ENCODE data around the gene PKP4.

The PKP4 gene

DNA sequence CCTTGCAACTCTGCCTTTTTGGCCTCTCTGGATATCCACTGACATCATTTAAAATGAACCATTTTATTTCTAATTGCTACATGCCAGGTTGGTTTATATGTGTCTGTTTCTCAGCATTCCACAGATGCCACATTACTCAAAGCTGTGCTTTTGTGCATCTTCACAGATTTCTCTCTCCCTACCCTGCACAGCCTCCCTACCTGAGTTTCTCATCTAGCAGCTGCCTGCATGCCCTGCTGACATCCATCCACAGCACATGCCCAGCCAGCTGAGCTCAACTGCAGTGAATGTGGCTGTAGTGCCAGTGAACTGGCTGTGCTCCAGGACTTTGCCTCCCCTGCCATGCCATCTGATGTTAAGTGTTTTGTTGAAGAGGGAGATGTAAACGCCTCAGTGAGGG is 44.5 kb downstream of the PKP4 start:
- DNase-seq, result no peak

DNA sequence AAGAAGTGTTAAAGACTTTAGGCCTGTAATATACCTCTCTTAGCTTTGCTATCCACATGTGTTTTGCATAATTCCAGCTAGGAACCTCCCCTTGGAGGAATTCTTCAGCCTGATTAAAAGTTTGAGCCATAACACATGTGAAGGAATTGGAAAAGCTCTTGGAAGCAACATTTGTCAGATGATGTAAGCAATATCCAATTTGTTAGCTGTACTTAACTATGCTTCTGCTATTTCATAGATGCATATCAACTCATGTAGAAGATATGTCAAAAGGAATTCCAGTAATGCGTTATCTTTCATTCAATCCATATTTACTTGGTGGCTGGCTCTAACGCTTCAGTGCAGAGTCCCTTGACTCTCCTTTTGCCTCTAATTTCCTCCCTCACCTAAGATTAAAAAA is 46.2 kb downstream of the PKP4 start:
- DNase-seq, result no peak

DNA sequence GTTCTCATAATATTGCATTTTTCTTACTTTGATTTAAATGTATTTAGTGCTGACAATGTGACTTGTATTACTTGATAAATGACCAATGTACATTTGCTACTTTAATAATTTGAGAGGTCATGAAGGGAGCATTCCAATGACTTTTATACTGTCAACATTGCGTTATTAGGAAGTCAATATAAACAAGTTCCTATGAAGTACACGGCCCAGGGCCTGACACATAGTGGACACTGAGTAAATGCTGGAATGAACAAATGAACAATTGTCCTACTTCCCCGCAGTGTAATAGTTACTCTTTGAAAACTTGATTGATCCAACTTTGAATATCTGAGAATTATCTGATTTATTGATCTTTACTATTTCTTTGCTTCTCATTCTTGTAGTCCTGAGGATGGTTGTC is 47.3 kb downstream of the PKP4 start:
- no peak for DNase-seq

DNA sequence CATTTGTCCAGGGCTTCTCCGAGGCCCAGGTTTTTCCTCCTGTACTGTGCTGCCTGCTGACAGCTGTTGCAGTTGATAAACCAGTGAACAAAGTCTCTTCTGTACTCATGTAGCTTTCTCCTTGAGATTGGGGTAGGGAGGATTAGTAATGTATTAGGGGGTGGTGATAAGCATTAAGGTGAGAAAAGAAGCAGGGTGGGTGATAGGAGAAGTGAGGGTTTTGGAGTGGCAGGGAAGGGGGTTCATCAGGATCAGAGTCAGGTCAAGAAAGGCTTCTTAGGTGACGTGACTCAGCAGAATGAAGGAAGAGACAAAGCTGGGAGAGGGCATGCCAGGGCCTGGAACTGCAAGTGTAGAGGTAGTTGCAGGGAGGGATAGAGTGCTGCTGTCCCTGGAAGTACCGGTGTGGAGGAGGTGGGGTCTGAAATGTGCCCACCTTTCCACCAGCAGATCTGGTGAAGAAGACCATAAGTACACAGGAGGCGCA is 48.7 kb downstream of the PKP4 start:
- DNase-seq, result no peak

DNA sequence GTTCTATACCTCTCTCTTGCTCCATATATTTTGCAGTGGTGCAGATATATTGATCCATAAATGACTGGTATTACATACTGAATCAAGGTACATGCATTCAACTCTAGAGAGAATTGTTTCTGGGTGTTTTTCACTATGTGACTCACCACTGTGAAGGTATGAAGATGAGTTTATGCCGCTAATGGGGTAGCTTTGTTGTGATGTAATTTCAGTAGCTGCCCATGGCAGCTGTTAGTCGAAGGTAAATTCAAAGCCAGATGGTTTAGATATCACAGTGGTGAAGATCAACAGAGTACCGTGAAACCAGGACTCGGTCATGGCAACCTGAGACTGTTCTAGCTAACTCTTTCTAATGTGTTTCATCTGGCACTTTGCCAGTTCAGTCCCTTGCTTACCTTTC is 50.4 kb downstream of the PKP4 start:
- no peak for DNase-seq

DNA sequence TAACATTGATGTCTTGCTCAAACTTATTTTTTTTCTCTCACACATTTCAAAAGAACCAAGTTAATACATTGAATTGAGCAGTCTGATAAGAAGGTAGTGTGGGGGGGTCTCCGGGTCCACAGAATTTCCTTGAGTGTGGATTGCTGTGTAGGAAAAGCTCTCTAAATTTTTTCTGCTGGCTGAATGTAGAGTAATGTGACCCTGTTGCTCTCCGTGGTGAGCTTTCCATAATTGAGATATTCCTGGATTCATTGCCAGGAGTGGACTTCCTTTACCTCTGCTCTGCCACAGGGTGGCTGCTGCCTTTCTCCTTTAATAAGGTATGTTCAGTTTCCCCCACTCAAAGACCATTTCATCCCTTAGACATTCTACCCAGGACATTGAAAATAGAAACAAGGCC is 50.9 kb downstream of the PKP4 start:
- no peak for DNase-seq

DNA sequence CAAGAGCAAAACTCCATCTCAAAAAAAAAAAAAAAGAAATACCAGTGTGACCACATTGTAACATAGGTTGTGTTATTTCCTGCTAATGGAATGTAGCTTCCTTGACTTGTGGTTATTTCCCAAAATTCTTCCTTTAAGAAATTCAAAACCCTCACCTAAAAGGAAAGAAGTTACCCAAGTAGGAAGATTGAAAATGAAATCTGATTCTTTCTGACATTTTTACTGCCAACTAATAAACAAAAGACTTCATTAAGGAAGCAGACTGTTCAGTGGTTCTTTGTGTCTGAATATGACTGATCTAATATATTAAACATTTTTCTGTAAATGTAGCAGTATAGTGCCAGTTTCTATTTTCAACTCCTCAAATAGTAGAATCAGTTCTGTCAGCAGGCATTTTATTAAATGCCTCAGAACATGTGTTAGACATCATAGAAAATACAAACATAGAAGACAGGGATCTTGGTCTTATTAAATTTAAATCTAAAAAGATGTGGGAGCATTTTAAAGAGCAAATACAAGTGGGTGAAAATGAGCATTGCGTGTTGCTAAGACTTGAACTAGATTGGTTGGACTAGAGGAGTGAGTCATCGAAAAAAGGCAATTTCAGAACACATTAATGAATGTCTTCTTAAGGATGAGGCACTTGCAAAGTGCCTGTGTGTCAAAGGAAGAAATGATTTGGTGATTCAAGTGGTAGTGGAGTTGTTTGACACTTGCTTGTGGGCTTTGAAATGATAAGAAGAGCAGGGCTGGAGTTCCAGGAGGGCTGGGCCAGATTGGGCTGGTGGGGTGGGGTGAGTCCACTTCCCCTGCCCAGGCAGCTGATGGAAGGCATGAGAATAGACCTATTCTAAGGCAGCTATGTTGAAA is 53.4 kb downstream of the PKP4 start:
- DNase-seq, result no peak

DNA sequence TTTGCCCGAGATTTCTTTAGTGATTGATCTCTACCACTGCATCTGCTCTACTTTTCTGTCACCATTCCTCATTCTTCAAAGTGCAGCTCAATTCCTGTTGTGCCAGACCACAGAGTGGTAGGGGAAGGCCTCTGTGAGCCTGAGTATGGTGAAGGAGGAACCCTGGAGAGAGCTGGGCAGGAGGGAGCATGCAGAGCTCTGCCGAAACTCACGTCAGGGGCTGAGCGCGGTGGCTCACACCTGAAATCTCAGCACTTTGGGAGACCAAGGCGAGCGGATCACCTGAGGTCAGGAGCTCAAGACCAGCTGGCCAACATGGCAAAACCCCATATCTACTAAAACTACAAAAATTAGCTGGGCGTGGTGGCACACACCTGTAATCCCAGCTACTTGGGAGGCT is 54.1 kb downstream of the PKP4 start:
- no peak for DNase-seq

DNA sequence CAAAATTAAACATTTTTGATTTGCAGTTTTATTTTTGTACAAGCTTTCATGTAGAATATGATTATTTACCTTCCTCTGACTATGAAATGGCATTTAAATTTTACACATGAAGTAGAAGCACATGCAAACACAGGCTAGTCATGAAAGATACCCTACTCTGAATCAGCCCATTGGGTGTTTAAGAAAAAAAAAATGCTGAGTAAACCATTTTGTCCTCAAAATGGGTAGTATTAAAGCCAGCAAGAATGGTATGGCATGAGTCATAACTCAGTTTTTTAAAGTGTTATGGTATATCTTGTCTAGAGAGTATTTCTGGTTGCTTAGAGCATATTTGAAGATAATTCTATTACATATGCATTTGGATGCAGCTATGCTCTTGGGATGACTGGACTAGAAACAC is 55.0 kb downstream of the PKP4 start:
- DNase-seq, result no peak

DNA sequence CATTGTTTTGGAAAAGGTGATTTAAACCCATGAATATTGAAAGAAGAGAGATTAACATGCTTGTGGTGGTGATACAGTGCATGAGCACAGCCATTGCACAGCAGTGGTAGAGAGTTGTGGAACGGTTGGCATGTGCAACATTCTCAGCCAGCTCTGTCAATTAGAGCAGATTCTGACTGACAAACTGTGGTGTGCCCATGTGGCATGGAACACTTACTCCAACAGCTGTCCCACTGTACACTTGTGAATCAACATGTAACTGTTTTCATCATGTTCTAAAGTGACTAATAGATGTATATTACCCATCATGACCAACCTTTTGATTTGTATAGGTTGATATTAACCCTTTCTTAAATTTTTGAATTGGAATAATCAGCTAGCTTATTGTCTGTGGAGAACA is 55.6 kb downstream of the PKP4 start:
- no peak for DNase-seq

DNA sequence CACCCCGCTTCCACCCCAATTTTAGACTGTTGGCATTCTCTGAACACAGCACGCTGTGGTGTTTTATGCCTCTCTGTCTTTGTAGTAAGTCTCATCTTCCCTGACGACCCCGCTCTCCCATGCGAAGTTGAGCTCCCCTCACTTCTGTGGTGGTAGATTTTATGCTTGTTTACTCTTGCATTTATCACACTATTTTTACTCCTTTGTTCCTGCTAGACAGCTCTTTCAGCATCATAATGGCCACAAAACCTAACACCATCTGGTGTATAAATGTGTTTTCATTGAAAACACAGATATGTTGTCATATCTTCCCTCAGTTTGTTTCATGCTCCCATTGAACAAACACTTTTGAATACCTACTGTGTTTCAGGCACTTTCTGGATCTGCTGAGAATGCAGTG is 57.1 kb downstream of the PKP4 start:
- no peak for DNase-seq

DNA sequence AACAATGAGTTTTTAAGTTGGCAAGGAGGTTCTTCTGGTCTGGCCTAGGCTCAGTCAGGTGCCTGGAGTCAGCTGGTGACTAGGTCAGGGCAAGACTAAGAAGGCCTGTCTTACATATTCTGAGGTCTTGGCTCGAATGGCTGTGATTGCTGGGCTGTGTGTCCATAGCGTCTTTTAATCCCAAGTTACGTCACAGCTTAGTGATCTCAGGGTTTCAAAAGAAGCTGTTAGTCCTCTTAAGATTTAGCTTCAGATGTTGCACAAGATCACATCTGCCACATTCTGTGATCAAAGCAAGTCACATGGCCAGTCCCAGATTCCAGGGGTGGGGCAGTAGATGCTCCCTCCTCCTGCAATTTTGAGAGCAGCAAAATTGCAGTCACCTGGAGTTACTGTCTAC is 61.3 kb downstream of the PKP4 start:
- no peak for DNase-seq

DNA sequence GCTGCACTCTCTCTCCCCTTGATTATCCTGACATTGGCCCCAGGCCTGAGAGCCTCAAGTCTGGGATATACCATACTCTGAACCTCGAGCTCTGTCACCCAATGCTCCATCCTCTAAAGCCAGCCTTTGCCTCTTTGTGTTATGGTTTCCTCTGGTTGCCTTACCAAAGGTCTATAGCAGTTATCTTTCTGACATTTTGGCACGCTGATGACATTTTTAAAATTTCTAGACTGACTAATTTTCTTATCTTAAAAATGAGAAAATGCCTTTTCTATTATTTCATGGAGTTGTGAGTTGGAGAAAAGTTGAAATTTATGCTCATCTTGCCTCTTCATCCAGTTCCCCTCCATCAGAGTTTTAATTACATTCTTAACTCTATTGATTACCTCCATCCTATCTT is 62.7 kb downstream of the PKP4 start:
- no peak for DNase-seq

DNA sequence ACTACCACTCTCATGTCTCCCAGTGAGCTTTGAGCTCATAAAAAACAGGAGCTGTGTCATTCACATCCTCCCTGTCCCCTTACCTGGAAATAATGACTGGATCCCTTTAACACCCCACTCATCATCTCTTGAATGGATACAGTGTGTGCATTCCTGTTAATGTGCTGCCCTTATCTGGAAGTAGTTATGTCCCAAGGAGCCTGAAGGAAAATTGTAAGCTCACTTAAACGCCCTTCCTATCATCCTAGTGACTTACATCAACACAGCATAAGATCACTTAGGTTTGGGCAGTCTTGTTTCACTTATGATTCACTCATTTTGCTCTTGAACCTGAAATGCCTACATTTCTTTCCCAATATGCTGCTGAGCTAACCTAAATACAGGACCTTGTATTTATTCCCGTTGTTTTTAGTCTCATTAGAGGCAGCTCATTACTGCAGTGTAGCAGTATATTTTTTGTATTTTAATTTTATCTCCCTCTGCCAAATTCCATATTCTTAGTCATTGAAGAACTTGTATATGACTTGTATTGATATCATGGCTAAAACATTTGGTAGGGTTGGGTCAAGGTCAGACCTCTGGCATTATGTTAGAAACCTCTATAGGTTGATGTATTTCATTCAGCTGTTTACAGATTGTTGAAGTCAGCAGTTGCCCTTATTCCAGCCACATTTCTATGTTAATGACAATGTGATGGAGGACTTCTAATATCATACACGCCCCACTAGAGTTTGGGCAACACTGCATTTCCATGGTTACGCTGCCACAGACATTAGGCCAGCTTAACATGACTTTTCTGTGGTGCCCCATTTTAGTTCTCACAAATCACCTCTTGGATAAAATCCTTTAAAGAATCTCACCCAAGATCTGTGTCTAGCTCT is 72.9 kb downstream of the PKP4 start:
- DNase-seq, result no peak

DNA sequence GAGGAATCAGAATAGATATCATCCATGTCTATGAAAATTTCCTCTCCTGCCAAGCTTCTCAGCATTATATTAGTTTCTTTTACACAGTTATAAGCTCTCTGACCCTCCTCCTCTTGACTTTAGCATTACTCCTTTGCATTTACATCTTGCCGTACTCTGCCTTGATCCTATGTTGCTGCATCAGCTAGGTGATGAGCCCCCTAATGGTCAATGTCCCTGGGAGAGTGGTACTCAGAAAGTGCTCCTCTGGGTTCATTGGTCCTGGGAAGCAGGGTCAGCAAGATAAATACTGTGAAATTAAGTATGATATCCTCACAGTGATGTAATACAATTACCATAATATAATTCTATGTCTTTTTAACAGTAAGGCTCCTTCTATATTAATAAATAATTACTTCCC is 74.1 kb downstream of the PKP4 start:
- no peak for DNase-seq

DNA sequence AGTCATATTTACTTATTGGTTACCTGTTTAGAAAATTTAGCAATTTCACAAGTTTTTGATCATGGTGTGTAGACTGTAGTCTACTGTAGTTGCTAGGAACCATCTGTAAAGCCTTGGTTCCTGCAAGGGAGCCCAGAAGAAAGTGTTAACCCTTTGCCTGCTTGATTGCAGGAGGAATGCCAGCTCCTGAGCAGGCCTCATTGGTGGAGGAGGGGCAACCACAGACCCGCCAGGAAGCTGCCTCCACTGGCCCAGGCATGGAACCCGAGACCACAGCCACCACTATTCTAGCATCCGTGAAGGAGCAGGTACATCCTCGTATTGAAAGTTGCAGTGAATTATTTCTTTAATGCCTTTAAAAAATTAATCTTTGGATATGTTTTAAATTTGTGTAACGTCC is 76.3 kb downstream of the PKP4 start:
- no peak for DNase-seq

DNA sequence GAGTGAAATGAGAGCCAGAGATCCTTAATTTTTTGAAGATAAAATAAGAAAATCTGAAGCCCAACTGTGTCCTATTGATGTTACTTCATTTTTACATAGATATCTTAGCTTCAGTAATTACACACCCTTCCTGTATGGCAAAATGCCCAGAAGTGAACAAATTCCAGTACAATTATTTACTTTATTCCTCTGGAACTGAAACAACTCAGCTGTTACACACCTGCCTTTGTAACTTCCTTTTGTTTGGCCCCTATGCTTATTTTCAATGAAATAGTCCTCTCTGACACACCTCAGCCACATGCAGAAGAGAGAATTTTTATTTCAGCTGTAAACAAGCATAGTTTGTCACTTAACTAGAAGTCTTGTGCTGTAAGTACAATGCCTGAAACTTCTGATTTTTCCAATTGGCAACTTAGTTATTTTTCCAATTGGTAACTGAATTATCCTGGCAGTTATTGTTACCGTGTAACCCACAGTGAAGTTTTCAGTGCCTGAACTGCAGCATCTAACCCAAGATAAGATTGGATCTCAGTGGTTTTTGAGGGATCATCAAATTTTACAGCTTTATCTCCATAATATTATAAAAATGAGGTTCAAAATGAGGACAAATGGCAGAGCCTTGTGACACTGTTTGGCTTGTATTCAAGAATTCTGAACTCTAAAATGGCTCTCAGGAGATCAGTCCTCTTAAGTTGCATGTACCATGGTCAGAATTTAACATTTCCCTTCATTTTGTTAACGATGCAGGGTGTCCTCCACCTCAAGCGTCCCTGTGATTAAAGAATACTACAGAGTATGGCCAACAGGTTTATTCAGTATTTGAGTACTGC is 82.6 kb downstream of the PKP4 start:
- DNase-seq, result no peak

DNA sequence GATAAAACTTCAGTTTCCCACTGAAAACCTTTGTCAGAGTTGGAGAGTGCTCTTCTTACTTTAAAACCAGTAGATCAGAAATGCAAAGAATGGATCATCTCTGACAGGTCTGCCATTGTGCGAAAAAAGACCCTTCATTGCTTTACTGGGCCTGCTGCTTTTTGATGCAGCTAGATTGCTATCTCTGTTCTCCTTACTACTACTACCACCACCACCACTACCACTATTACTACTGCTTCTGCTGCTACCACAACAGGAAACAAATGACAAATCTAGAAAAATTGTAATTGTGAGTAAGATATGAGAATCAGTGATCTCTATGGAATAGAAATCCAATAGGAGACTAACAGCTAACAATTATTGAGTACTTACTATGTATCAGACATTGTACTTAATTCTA is 85.8 kb downstream of the PKP4 start:
- no peak for DNase-seq

DNA sequence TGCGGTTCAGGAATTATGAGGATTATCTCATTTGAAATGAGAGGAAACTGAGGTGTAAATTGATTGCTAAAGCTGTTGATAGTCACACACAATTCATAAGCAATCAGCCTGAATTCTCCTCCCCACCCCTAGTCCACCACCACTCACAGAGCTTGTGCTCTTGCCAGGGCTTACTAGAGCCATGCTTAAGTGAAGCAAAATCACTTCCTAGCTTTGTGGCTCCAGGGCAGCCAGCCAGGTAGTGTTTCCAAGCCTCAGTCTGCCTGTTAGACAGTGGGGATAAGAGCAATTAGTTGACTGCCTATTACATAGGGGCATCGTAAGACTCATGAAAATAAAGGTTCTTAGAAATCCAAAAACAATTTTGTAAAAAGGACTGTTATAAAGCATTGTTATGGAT is 87.2 kb downstream of the PKP4 start:
- DNase-seq, result no peak

DNA sequence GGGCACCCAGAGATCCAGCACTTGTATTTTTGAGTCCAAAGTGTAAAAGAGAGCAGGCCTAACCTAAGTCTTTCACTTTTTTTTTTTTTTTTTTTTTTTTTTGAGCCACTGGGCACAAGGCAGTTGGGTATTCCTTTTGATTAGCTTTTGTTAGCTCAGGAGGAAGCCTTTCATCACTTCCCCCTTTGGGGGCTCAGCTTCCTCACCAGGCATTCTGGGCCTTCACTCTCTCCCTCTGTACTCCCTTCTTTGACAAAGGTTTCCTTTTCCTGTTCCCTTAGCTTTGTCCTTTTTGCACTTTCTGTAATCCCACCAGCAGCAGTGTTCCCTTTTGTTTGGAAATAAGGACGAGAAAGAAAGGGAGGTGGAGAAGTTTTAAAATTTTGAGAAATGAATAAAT is 88.2 kb downstream of the PKP4 start:
- no peak for DNase-seq

DNA sequence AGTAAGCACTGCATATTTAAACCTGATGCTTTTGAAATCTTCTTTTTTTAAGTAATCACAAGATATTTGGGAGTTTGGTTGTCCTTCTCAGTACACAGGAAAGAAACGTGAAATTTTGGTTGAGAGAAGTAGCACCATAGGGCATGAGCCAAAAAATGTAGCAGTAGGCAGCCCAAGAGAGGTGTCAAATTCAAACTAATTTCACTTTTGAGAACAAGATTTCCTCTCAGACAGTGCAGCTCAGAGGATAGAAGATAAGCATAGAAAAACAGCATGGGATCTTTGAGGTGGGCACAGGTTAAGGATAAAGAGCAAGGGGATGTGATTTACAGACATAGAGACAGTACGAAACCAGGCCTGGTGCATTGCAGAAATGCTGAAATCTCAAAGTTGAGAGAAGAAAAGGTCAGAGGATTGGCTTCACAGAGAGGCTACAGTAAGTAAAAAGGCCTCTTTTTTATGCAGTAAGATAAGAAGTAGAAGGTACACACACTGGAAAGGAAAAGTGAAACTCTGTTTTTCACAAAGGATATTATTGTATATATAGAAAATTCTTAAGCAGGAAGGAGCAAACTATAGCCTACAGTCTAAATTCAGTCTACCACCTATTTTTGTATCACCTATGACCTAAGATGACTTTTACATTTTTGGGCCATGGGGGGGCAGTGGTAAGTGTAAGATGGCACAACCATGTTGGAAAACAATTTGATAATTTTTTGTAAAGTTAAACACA is 89.8 kb downstream of the PKP4 start:
- DNase-seq, result no peak

DNA sequence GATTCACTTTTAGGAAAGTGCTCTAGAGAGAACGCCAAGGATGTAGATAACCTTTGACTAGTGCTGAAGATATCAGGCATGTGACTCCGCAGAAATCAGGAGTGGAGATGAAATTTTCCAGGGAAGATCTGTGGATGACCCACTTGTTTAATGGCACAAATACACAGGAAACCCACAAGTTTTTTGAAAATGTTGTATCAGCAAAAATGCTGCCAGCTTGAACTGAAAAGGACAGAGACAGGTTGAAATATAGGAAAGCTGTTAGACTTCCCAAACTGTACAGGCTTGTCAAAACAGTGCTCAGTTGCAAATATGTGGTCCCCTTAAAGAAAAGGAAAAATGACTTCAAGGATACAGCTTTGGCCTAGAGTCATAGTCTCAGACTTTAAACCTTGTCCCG is 96.5 kb downstream of the PKP4 start:
- no peak for DNase-seq

DNA sequence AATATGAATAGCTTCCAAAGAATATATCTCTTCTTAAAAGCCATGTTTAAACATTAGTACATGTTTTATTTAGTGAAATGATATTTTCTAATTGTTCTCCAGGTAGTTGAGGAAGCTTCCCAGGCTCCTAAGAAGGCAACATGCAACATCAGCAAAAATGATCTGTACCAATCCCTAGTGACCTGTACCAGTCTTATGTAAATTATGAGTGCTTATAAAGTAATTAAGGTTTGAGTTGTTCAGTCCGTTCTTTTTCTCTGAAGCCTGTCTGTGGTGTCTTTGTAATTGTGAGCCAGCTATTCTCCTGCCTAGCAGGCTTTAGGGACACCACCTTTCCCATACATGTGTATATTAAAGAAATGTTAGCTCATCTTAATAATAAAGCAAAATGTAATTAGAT is 98.2 kb downstream of the PKP4 start:
- DNase-seq, result no peak

Measured in CD4-positive, alpha-beta T cell treated with Interleukin-1 beta for 1 hour (primary cell).